HPDE6-E6E7 (cell line): ENCODE measurements around the gene TPBGL.

Source experiments
- DNase-seq: peaks from one replicate; pipeline ENCODE4 v3.0.0; 2011; ENCODE audit warnings: missing footprints; ENCODE audit errors: extremely low spot score

TPBGL gene

GRCh38 chr11:75208446-75208845 is 32.1 kb upstream of the TPBGL start:
- no peak for DNase-seq

- DNase-seq = no peak
Observed at GRCh38 chr11:75212411-75212810, 28.2 kb upstream of the TPBGL start.

- peak; percentile 69 for DNase-seq
Observed at GRCh38 chr11:75214411-75214821, 26.2 kb upstream of the TPBGL start.

GRCh38 chr11:75214843-75215242 is 25.7 kb upstream of the TPBGL start:
- no peak for DNase-seq

GRCh38 chr11:75219869-75220268 is 20.7 kb upstream of the TPBGL start:
- DNase-seq = no peak

GRCh38 chr11:75223954-75224643 is 16.5 kb upstream of the TPBGL start:
- no peak for DNase-seq

GRCh38 chr11:75225794-75226193 is 14.8 kb upstream of the TPBGL start:
- no peak for DNase-seq

GRCh38 chr11:75229466-75229865 is 11.1 kb upstream of the TPBGL start:
- no peak for DNase-seq

GRCh38 chr11:75230621-75231020 is 10.0 kb upstream of the TPBGL start:
- no peak for DNase-seq

- DNase-seq = no peak
Observed at GRCh38 chr11:75233754-75234172, 6.8 kb upstream of the TPBGL start.

GRCh38 chr11:75236062-75236461 is 4.5 kb upstream of the TPBGL start:
- no peak for DNase-seq

GRCh38 chr11:75237050-75237449 is 3.5 kb upstream of the TPBGL start:
- no peak for DNase-seq

GRCh38 chr11:75238595-75239440 is 1.8 kb upstream of the TPBGL start:
- no peak for DNase-seq

GRCh38 chr11:75239531-75240290 is 863 bp upstream of the TPBGL start:
- no peak for DNase-seq

- DNase-seq = peak; percentile 84
Observed at GRCh38 chr11:75241036-75241905, 697 bp downstream of the TPBGL start.

- no peak for DNase-seq
Observed at GRCh38 chr11:75241906-75242644, 1.5 kb downstream of the TPBGL start.

- no peak for DNase-seq
Observed at GRCh38 chr11:75242722-75243600, 2.4 kb downstream of the TPBGL start.

- no peak for DNase-seq
Observed at GRCh38 chr11:75244052-75244814, 3.7 kb downstream of the TPBGL start.
